GM19239 (cell line): Measurements from ENCODE around the gene FERMT3.
"Not testable (repeated sequence)": the region's sequence is repeated elsewhere in the genome, so short reads cannot be mapped to it uniquely, and the experiment has no call there.

Experiments
- DNase-seq: peaks from one replicate; pipeline ENCODE4 v3.0.0; 2011; ENCODE audit warnings: low spot score; ENCODE audit not compliant: insufficient read length
- FAIRE-seq: peaks from 2 replicates; lab custom pipeline; 2011; peaks lifted over from hg19 to GRCh38; lab: Jason Lieb, UNC

FERMT3 gene

DNA sequence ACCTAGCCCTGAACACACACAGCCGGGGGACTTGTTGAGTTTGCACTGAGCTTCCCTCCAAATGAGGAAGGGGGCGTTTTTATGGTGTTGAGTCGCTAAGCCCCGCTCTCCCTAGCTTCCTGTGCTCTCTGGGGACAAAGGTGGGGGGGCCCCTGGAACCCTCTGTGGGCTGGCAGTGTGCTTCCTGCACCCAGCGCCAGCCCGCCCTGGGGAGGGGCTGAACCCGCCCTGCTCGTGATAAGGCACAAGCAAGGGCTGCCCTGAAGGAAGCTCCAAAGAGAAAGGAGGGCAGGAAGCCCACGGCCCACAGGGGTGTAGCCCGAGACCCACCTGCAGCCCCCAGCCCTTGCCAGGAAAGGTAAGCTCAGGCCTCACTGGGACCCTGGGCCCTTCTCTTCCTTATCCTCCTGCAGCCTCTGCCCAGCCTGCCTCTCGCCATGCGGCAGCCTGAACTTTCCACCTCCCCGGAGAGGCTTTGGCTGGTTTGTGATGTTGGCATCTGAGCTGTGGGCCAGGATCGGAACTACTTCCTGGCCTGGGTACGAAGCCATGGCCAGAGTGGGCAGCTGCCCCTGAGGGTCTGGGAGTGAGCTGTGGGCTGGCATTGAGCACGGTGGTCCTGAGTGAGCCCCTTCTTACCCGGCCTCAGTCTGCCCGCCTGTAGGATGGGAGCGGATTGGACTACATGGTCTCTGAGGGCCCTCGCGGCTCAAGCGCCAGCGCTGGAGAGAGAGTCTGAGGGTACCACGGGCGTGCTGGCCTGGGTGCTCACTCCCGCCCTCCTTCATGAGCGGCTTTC lies at the start of gene FERMT3:
TSS of gene FERMT3 (plus strand) at position 265 of the 799 bp plus-strand sequence. CDS start 644 bp downstream, outside the sequence.
- DNase-seq: peak; percentile 68
- FAIRE-seq: peak; percentile 89

DNA sequence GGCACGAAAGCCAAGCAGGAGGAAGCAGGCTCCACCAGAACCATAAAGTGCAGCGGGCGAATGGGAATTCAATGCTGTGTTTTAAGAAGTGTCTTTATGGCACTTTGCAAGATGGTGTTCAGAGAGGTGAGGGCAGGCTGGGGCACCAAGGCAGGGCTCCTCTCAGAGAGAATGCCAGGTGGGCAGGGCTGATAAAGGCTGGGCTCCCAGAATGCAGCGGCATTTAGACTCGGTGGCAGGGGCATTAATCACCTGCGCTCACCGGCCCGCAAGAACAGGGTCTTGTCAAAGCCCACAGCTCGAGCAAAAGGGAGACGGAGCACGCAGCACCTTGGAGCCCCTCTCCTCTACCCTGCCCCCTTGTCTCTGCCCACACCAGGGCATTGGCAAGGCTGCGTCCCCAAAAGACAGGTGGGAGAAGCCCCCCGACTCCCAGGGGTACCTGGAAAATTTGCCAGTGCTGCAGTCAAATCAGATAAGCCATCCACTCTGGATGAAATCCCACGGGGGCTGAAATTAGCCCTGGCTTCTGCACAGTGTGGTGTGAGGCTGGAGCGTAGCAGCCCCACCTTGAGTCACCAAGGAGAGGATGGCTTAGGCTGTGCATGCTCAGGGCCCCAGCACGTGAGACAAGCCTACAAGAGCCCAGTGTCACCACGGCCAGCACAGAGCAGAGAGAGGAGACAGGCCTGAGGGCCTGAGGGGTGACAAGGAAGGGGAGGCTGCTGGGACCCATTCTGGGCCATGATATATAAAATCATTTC lies 48.7 kb upstream of the FERMT3 start:
- FAIRE-seq (no peak), DNase-seq (no peak)

DNA sequence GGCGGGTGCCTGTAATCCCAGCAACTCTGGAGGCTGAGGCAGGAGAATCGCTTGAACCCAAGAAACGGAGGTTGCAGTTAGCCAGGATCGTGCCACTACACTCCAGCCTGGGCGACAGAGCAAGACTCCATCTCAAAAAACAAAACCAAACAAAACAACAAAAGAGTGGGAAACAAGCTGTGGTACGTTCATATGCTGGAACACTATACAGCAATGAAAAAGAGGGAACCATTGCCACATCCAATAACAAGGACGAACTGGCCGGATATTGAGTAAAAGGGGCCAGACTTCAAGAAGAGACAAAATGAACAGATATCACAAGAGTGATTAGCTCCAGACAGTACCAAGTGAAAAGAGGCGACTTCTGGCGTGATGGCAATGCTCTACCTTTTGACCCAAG lies 45.5 kb upstream of the FERMT3 start:
- FAIRE-seq: no peak
- no peak for DNase-seq

DNA sequence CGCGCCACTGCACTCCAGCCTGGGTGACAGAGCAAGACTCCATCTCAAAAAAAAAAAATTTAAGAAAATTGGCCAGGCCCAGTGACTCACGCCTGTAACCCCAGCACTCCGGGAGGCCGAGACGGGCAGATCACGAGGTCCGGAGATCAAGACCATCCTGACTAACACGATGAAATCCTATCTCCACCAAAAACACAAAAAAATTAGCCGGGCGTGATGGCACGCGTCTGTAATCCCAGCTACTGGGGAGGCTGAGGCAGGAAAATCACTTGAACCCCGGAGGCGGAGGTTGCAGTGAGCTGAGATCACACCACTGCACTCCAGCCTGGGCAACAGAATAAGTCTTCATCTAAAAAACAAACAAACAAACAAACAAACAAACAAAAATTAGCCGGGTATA lies 43.8 kb upstream of the FERMT3 start:
- not testable (repeated sequence) for FAIRE-seq, DNase-seq

DNA sequence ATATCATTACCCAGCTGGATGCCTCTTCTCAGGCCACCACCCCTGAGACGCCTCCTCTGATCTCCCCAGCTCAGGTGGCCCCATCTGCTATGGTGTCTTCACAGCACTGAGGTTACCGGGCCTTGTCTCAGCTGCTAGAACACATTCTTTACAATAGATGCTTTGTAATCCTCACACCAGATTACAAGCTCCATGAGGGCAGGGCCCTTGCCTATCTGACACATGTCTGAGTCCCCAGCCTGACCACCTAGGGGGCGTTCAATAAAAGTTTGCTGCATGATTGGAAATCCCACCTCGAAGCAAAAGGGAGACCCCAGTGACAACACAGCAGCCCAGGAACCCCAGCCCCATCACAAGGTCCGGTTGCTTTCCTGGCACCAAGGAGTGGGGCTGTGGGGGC lies 42.6 kb upstream of the FERMT3 start:
- DNase-seq (no peak), FAIRE-seq (no peak)

DNA sequence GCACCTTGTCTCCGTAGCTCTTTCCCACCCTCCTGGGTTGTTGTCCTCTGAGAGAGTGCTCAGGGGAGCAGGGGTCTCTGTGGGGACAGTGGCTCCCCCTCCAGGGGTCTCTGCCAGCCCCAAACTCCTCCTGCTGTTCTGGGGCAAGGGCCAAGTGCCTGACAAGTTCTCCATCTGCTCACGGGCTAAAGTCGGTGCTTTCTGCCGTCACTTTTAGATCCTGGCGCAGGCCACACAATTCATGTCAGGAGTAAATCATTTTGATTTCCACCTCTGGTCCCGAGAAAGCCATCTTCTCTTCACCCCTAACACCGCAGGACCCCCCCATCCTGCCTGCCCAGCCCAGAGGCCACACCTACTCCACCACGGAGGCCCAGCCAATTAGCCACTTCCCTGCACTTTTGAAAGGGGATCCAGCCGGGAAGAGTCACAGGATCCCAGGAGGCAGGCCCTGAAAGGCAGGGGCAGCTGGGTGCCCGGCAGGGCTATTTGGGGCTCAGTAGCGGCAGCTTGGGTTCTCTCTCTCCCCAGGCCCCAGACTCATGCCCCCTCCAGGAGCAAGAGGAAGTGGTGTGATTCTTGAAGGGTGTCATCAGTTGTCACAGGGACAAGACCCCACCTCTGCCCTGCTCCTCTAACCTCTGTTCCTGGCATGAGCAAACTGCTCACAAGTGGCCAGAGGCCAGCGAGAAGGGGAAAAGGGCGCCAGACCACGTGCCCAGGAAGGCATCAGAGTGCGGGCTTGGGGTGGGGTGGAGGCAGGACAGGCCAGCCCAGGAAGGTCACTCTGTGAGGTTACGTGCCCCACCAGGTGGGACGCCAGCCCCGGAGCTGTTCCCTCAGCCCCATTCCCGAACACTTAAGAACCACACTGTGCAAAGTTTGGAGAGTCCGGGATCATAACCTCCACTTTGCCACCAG lies 41.9 kb upstream of the FERMT3 start:
- no peak for FAIRE-seq
- no peak for DNase-seq

DNA sequence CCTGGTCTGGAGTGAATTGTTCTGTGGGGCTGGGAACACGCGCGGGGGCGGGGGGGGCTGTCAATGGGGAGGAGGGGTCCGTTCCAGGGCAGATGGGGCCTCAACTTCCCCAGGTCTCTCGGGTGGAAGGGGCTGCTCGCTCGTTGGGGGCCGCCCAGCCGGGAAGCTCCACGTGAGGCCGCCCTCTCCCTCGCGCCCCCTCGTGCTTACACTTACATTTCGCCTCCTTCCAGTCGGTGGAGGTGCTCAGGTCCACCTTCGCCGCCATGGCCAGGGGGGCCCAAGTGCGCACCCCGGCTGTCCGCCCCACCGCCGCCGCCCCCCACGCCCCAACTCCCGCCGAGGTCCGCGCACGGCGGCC lies 41.1 kb upstream of the FERMT3 start:
- DNase-seq: no peak
- no peak for FAIRE-seq

DNA sequence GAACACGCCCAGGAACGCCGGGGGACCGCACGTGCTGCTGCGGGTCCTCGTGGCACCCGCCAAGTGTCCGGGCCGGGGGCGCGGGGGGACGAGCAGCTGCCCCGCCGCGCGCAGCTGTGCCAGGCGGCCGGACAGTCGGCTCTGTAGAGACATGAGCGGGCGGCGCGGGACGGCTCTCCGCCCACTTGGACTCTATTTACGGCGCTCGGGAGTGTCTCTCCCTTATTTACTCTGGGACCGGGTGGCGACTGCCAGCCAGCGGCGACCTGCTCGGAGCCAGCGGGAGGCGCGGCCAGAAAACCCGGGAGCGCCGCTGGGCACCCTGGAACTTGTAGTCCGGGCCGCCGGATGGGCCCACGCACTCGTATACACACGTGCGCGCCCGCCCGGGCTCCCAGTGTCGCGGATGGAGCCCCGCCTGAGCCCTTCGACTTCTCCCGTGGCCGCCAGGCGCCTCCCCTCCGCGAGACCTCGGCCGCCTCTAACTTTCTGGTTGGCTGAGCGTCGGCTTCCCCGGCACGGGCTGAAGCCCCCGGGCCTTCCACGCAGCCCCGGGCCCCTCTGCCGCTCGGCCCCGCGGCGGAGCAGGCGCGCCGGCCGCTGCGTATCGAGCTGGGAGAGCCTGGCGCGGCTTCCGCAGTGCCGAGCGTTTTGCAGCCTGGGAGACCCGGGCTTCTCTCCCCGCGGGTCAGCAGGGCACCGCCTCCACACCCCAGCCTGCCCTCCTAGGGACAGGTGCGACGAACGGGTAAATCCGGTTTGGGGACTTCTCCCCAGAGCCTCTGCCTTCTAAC lies 40.5 kb upstream of the FERMT3 start, which contains the start of gene MACROD1:
TSS of gene MACROD1 (minus strand) at position 272 of the 794 bp plus-strand sequence. CDS start at position 153, 119 bp downstream.
- DNase-seq: peak; percentile 85
- FAIRE-seq: no peak

DNA sequence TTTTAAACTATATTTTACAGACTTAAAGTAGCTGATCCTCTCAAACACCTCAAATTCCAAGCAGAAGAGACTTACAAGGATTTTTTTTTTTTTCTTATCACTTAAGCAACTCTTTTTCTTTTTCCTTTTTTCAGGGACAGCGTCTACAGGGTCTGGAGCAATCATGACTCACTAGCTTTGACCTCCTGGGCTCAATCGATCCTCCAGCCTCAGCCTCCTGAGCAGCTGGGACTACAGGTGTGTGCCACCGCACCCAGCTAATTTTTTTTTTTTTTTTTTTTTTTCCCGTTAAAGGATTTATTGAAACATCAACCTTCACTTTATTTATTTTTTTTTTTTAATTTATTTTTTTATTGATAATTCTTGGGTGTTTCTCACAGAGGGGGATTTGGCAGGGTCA lies 36.1 kb upstream of the FERMT3 start:
- DNase-seq: no peak
- FAIRE-seq: no peak

DNA sequence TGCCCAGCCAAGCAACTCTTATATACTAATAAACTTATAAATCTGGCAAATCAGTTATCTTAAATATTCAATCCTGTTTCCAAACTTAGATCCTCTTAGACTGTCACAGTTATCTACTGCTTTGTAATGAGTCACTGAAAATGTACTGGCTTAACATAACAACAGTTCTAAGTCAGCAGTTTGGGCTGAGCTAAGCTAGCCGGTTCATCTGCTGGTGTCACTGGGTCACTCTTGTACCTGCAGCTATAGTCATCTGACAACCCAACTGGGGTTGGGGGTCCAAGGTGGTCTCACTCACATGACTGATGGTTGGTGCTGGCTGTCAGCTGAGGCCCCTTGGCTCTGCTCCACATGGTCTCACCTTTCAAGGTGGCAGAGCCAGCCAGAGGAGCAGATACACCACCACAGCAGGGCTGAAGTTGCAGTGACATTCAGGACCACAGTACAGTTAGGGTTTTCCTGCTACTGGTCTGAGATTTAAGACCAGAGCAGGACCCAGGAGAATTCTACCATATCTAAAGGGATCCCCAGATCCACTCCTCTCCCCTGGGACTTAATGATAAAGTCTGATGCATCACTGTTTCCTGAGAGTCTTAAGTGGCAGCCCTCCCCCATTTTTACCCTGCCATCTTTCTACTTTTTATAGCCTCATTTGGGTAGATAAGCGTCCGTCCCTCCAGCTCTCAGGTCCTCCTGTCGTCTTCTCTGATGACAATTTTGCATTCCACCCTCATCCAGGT lies 32.7 kb upstream of the FERMT3 start:
- no peak for DNase-seq
- no peak for FAIRE-seq

DNA sequence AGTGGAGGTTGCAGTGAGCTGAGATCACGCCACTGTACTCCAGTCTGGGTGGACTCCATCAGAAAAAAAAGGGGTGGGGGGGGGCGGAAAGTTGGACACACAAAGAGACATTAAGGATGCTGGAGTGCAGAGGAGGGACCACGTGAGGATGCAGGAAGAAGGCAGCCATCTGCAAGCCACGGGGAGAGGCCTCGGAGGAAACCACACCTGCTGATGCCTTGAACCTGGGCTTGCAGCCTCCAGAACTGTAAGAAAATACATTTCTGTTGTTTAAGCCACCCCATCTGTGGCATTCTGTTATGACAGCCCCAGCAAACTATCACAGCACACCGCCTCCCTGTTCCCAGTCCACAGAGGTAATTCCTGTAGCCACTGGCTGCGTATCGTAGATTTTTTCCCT lies 29.8 kb upstream of the FERMT3 start:
- FAIRE-seq: no peak

DNA sequence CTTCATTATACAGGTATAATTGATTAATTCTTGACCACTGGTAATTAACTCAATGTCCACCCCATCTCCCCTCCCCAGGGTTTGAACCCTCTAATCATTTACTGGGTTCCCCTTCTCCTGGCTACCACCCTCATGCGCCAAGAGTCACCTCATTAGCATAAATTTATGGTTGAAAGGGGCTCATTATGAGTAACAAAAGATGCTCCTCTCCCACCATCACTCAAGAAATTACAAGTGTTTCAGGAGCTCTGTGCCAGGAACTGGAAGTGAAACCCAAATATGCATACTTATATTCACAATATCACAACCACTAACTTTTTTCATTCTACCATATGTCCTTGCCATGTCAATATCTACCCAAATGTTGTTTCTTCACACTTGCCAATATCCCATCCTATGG lies 28.3 kb upstream of the FERMT3 start:
- no peak for FAIRE-seq
- DNase-seq: no peak

More for the DNA sequence above, 29.8 kb upstream of the FERMT3 start:
- no peak for DNase-seq

DNA sequence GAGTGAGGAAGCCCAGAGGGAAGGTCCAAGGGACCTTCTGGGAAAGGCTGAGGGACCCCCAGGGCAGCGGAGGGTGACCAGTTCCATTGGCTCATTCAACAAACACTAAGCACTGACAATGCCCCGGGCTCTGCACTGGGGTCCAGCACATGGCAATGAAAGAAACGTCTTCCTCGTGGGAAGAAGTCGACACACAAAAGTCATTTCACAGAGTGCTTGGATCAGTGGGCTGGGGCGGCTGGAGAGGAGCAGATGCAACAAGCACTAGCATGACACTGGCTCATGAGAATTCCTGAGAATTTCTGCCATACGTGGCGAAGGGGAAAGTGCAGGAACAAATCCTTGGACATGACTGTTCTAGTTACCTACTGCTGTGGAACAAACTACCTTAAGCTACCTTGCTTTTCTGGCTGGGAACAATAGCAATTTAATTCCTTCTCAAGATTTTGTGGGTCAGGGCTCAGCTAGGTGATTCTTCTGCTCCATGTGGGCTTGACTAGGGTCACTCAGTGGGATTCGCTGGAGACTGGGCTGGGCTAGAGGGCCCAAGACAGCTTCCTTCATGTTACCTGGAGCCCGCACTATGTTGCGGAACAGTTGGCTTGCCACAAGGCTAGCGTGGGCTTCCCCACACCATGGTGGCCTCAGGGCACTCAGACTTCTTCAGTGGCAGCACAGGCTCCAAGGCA lies 27.4 kb upstream of the FERMT3 start:
- FAIRE-seq (no peak), DNase-seq (no peak)

DNA sequence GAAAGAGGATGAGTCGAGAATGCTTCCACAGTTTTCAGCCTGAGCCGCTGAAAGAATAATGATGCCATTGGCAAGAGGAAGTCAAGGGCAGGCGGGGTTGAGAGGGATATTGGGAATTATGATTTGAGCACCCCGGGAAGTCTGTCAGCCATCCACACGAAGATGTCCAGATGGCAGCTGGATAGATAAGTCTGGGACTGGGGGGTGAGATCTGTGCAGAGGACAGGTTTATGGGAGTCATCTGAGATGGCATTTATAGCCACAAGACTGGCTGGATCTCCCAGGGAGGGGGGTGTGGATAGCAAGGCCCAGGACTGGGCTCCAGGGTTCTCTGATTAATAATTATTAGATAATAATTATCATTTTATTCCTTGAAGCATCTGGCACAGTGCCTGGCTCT lies 25.6 kb upstream of the FERMT3 start:
- no peak for DNase-seq

DNA sequence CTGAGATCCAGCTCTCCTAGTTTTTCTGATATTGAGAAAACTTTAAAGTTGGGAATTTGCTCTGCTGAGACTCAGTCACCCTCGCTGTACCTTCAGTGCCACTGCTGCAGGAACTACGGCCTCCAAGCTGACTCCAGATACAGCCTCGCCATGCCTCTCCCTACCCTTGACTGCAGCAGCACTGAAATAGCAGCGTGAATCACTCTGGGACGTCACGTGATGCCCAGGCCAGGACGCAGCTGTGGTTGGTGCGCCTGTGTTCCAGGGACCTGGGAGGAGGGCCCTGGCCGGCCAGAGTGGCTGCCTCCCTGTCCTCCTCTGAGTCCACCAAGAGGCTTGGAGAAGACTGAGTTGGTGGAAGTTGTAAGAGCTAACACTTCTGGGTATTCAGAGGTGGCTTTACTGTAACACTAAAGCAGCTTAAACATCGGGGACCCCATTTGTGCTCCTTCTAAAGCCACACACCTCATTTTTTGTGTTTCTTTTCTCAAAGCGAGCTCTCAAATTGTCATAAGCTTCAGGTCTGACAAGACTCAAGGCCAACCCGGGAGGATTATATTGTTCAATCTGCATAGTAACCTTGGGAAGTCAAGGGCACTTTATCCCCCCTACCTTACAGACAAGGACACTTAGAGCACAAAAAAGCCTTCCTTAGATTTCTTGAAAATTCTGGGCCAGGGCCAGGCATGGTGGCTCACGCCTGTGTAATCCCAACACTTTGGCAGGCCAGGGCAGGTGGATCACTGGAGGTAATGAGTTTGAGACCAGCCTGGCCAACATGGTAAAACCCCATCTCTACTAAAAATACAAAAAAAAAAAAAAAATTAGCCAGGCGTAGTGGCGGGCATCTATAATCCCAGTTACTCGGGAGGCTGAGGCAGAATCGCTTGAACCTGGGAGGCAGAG lies 24.8 kb upstream of the FERMT3 start:
- peak; percentile 86 for FAIRE-seq
- peak; percentile 52 for DNase-seq

More for the DNA sequence above, 25.6 kb upstream of the FERMT3 start:
- FAIRE-seq: no peak

DNA sequence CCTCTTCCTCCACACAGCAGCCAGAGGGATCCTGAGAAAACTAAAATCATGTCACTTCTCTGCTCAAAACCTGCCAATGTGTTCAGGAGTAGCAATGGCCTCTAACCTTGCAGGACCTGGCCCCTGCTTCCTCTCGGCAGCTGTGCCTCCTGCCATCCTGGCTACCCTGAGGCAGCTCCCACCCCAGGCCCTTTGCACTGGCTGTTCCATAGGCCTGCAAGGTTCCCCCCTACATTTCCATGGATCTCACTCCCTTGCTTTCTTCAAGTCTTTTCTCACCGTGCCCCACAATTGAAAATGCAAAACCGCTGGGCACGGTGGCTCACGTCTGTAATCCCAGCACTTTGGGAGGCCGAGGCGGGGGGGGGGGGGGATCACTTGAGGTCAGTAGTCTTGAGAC lies 22.6 kb upstream of the FERMT3 start:
- DNase-seq (no peak), FAIRE-seq (no peak)

DNA sequence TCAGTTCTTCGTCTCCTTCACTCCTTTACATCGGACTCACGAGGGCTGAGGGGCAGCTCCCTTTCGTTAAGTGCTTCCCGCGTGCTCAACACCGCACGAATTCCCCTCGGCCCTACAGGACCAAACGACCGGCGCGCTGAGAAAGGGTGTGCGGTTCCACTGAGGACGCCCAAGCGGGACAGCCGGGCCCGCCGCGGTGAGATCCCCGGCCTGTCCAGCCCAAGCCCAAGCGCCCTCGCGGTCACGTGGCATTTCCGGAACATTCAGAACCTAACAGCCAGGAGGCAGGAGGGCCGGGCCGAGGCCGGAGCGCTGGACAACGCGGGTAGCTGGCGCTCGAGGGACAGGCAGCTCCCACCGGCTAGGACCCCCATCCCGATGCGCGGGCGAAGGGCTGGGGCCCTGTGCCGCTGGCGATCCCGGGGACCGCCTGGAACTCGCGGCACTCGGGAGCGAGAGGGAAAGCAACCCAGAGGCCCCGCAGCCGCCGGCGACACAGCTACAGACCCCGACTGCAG lies 21.3 kb upstream of the FERMT3 start:
- FAIRE-seq (peak; percentile 37), DNase-seq (no peak)
